HG03108 (cell line): ENCODE results near the gene YY1AP1.
"Not testable (repeated sequence)": the region's sequence is repeated elsewhere in the genome, so short reads cannot be mapped to it uniquely, and the experiment has no call there.

Experiments
- ATAC-seq: cut with Tn5 transposase; IDR thresholded peaks from one replicate; pipeline ENCODE4 v1.9.1; 2021; ENCODE audit warnings: moderate library complexity; ENCODE audit not compliant: unreplicated experiment

Gene YY1AP1, protein sequence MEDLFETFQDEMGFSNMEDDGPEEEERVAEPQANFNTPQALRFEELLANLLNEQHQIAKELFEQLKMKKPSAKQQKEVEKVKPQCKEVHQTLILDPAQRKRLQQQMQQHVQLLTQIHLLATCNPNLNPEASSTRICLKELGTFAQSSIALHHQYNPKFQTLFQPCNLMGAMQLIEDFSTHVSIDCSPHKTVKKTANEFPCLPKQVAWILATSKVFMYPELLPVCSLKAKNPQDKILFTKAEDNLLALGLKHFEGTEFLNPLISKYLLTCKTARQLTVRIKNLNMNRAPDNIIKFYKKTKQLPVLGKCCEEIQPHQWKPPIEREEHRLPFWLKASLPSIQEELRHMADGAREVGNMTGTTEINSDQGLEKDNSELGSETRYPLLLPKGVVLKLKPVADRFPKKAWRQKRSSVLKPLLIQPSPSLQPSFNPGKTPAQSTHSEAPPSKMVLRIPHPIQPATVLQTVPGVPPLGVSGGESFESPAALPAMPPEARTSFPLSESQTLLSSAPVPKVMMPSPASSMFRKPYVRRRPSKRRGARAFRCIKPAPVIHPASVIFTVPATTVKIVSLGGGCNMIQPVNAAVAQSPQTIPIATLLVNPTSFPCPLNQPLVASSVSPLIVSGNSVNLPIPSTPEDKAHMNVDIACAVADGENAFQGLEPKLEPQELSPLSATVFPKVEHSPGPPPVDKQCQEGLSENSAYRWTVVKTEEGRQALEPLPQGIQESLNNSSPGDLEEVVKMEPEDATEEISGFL

GRCh38 chr1:155688324-155689080, at the start of gene YY1AP1:
TSS of gene YY1AP1 (minus strand) at chr1:155688774. CDS start at chr1:155680436, 8,338 bp downstream.
- peak; percentile 79 for ATAC-seq

DNA sequence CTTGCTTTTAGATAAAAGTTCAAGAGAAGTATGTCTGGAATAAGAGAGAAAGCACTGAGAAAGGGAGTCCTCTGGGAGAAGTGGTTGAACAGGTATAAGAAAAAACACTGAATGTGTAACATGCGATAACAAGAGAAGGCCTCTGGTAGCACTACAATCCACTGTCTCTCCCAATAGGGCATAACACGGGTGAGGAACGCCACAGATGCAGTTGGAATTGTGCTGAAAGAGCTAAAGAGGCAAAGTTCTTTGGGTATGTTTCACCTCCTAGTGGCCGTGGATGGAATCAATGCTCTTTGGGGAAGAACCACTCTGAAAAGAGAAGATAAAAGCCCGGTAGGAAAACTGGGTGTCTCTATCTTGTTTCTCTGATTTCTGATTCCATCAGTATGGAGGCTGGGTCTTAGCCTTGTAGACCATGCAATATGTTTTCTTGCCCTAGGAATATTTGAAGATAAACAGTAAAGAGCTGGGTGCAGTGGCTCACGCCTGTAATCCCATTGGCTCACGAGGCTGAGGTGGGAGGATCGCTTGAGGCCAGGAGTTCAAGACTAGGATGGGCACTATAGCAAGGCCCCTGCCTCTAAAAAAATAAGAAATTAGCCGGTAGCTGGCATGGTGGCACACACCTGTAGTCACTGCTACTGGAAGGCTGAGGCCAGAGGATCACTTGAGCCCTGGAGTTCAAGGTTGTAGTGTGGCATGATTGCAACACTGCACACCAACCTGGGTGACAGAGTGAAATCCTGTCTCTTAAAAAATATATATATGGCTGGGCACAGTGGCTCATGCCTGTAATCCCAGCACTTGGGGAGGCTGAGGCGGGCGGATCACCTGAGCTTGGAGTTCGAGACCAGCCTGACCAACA, 40.7 kb upstream of the YY1AP1 start:
- no peak for ATAC-seq

DNA sequence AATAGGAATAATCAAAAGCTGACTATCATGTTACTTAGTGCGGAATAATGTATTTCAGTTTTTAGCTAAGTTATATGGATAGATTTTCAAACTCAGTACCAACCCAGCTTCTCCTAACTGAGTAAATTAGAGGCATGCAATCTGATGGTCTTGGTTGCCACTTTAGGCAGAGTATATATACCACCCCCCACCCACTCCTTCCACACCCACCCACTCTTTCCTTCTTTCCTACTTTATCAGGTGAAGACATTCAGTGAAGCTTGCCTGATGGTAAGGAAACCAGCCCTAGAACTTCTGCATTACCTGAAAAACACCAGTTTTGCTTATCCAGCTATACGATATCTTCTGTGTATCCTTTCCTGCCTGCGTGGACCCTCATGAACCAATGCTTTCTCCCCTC, 36.6 kb upstream of the YY1AP1 start:
- ATAC-seq, result no peak

DNA sequence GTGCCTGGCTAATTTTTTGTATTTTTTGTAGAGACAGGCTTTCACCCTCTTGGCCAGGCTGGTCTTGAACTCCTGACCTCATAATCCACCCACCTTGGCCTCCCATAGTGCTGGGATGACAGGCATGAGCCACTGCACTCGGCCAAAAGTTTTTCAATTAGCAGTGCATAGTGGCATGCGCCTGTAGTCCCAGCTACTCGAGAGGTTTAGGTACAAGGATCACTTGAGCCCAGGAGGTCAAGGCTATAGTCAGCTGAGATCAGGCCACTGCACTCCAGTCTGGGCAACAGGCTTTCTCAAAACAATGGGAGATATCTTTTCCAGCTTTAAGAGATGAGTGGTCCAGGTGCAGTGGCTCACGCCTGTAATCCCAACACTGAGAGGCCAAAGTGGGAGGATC, 31.1 kb upstream of the YY1AP1 start:
- ATAC-seq, result no peak

GRCh38 chr1:155718524-155719115, 30.0 kb upstream of the YY1AP1 start:
- not testable (repeated sequence) for ATAC-seq

DNA sequence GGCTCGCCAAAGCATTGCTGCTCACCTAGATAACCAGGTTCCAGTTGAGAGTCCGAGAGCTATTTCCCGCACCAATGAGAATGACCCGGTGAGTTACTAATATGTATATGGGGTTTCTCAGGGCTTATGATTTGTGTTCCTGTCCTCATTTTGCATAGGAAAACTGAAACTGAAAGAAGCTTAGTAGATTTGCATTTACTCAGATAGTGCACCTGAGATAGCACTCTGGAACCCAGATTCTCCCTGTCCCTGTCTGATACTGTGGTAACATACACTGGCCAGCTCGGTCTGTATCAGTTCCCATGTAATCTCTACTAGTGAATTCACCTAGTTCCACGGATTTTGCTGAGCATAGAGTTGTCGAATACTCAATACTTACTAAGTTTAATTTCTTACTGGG, 28.5 kb upstream of the YY1AP1 start:
- no peak for ATAC-seq

DNA sequence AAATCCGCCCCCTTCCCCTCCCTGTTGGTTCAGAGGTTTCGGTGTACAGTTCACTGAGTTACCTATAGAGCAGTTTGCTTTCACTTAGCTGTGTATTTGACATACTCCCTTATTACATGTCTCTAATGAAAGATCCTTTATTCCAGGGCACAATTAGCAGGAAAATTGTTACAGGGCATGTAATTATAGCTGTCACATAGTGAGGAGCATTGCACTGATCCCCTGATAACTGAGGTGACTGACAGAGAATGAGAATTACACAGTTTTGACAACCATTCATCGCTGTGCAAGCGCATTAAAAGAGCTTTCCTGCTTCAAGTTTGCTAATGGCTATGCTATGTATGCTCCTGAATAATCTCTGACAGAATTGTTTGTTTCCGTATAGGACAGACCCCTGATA, 27.2 kb upstream of the YY1AP1 start:
- no peak for ATAC-seq

- ATAC-seq, result not testable (repeated sequence)
Observed at GRCh38 chr1:155715056-155715455, 26.5 kb upstream of the YY1AP1 start.

GRCh38 chr1:155713075-155713474, 24.5 kb upstream of the YY1AP1 start:
- no peak for ATAC-seq

- not testable (repeated sequence) for ATAC-seq
Observed at GRCh38 chr1:155712636-155713035, 24.1 kb upstream of the YY1AP1 start.

DNA sequence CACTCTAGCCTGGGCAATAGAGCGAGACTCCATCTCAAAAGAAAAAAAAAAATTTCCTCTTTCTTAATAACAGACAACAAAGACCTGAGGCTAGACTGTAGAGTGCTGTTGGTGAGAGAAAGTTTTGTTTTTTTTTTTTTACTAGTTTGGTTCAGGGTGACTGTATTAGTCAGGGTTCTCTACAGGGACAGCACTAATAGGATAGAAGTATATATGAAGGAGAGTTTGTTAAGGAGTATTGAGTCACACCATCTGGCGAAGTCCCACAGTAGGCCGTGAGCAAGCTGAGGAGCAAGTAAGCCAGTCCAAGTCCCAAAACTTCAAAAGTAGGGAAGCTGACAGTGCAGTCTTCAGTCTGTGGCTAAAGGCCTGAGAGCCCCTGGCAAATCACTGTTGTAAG, 22.9 kb upstream of the YY1AP1 start:
- not testable (repeated sequence) for ATAC-seq

DNA sequence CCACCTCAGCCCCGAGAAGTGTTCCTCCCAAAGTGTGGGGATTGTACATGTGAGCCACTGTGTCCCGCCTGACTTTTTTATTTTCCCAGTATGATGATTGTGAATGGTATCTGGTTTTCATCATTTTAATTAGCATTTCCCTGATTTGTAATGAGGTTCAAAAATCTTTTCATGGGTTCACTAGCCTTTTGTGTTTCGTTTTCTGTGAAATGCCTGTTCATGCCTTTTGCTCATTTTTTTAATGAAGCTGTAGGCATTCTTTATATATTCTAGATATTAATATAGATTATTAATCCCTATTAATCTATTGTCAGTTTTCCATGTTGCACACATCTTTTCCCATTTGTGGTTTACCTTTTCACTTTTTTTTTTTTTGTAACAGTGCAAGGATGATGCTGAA, 20.8 kb upstream of the YY1AP1 start:
- ATAC-seq, result no peak

GRCh38 chr1:155706139-155706538, 17.6 kb upstream of the YY1AP1 start:
- no peak for ATAC-seq

DNA sequence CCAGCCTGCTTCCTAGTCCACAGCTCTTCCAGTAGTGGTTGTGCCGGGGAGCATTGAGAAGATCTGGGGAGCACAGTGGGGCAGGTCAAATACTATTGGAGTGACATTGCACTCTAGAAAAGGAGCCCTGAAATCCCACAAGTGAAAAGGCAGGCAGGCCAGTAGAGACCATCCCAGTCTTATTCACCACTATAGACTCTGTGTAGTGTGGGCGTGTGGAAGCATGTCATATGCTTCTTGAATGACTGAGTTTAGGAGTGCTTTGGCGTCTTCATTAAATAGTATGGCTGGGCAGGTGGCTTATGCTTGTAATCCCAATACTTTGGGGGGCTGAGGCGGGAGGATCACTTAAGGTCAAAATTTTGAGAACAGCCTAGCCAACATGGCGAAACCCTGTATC, 15.8 kb upstream of the YY1AP1 start:
- not testable (repeated sequence) for ATAC-seq

DNA sequence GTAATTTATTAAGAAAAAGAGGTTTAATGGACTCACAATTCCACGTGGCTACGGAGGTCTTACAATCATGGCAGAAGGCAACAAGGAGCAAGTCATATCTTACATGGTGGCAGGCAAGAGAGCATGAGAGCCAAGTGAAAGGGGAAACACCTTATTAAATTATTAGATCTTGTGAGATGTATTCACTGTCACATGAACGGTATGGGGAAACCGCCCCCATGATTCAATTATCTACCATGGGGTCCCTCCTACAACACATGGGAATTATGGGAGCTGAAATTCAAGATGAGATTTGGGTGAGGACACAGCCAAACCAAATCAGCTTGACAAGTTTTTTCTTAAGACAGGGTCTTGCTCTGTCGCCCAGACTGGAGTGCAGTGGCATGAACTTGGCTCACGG, 14.6 kb upstream of the YY1AP1 start:
- no peak for ATAC-seq

DNA sequence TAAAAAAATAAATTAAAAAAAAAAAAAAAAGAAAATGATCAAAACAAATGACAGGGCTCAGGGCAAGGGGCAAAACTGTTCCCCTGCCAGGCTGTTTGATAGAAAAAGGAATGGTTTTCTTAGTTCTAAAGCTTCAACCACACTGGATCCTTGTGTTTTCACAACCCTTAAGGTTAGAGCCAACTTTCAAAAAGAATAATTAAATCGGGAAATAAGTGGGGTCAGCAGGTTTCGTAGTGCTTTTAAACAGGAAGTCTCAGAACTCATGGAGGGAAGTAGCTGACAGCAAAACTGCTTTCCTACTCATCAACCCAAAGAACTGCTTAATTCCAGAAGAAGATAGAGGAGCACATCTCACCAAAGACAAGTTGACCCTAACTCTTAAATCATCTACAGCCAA, 13.1 kb upstream of the YY1AP1 start:
- ATAC-seq, result not testable (repeated sequence)

GRCh38 chr1:155699062-155699461, 10.5 kb upstream of the YY1AP1 start:
- ATAC-seq, result not testable (repeated sequence)

DNA sequence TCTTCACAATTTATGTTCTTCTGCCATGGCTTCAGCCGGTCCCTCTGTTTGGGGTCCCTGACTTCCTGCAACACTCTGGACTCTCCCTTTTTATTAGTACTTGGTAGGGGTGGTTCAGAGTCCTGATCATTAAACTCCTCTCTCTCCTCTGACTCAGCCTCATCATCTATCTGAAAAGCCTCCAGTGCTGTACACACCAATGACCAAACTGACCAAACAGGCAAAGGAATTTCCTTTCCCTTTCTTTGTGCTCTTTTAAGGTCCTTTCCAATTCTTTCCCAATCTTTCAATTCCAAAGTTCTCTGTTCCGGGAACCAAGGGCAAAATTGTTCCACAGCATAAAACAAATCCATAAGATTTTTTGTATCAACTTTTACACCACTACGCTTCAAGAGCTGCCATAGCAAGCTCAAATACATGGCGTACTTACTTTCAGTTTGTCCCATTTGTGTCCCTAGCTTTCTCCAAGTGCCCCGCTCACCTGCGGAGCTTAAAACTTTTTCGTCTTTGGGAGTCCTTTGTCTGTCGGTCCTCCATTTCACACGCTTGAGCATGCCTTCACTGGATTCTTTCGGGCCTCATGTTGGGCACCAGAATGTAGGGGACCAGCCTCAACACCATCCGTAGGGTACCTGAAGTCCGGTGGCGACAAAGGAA, 9.9 kb upstream of the YY1AP1 start:
- ATAC-seq, result no peak

DNA sequence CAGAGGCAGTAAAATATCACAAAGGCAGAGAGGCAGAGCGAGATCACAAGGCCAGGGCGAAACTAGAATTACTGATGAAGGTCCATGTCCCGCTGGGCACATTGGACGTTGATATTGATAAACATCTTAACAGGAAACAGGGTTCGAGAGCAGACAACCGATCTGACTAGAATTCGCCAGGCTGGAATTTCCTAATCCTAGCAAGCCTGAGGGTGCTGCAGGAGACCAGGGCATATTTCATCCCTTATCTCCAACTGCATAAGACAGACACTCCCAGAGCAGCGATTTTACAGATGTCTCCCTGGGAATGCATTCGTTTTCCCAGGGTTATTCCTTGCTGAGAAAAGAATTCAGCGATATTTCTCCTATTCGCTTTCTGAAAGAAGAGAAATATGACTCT, 9.0 kb upstream of the YY1AP1 start:
- ATAC-seq, result not testable (repeated sequence)

GRCh38 chr1:155697046-155697445, 8.5 kb upstream of the YY1AP1 start:
- ATAC-seq, result no peak
